Raji (cell line): ENCODE data around the gene VKORC1L1.

Experiments used
- POLR2A ChIP-seq: IDR thresholded peaks from 2 replicates; pipeline ENCODE4 v1.6.1; 2011; ENCODE audit warnings: low read depth, low read length, control low read depth; ENCODE audit not compliant: insufficient read depth

Gene VKORC1L1

GRCh38 chr7:65872776-65873581 is at the start of gene VKORC1L1:
VKORC1L1 (plus strand) TSS chr7:65873074; CDS start chr7:65873372, 298 bp downstream.
- peak; percentile 34; the same call in 1 of the 2 replicates for TF ChIP-seq POLR2A

- TF ChIP-seq POLR2A = no peak
Measured at GRCh38 chr7:65827366-65827765, 45.5 kb upstream of the VKORC1L1 start.

- TF ChIP-seq POLR2A = no peak
Measured at GRCh38 chr7:65832281-65832680, 40.6 kb upstream of the VKORC1L1 start.

- TF ChIP-seq POLR2A = no peak
Measured at GRCh38 chr7:65839846-65840245, 33.0 kb upstream of the VKORC1L1 start.

GRCh38 chr7:65840446-65840845 is 32.4 kb upstream of the VKORC1L1 start:
- TF ChIP-seq POLR2A = no peak

- no peak for TF ChIP-seq POLR2A
Measured at GRCh38 chr7:65846008-65846570, 26.8 kb upstream of the VKORC1L1 start.

- TF ChIP-seq POLR2A = no peak
Measured at GRCh38 chr7:65892161-65892560, 19.3 kb downstream of the VKORC1L1 start.

GRCh38 chr7:65892835-65893234 is 20.0 kb downstream of the VKORC1L1 start:
- no peak for TF ChIP-seq POLR2A

- TF ChIP-seq POLR2A = no peak
Measured at GRCh38 chr7:65896279-65896870, 23.5 kb downstream of the VKORC1L1 start.

- no peak for TF ChIP-seq POLR2A
Measured at GRCh38 chr7:65902306-65902705, 29.4 kb downstream of the VKORC1L1 start.

GRCh38 chr7:65907501-65908198 is 34.8 kb downstream of the VKORC1L1 start:
- no peak for TF ChIP-seq POLR2A

GRCh38 chr7:65910237-65910636 is 37.4 kb downstream of the VKORC1L1 start:
- TF ChIP-seq POLR2A = no peak

- no peak for TF ChIP-seq POLR2A
Measured at GRCh38 chr7:65912237-65912636, 39.4 kb downstream of the VKORC1L1 start.

GRCh38 chr7:65915921-65916657 is 43.2 kb downstream of the VKORC1L1 start:
- no peak for TF ChIP-seq POLR2A

- TF ChIP-seq POLR2A = no peak
Measured at GRCh38 chr7:65923316-65923715, 50.4 kb downstream of the VKORC1L1 start.
